GM19395 (cell line): ENCODE data around the gene RHOBTB1.

Experiments used
- ATAC-seq: cut with Tn5 transposase; IDR thresholded peaks from one replicate; pipeline ENCODE4 v1.9.1; 2021; ENCODE audit warnings: mild to moderate bottlenecking, moderate library complexity; ENCODE audit not compliant: unreplicated experiment

RHOBTB1 gene

GRCh38 chr10:60825520-60825919 lies 118.5 kb downstream of the RHOBTB1 start:
- ATAC-seq = no peak

- no peak for ATAC-seq
Measured at GRCh38 chr10:60823324-60823723, 120.7 kb downstream of the RHOBTB1 start.

GRCh38 chr10:60822809-60823208 lies 121.2 kb downstream of the RHOBTB1 start:
- no peak for ATAC-seq

- ATAC-seq = no peak
Measured at GRCh38 chr10:60821656-60822055, 122.3 kb downstream of the RHOBTB1 start.

GRCh38 chr10:60820093-60820754 lies 123.8 kb downstream of the RHOBTB1 start:
- peak; percentile 71 for ATAC-seq
